ENCODE data around the gene EIF2AK3.

The EIF2AK3 gene

DNA sequence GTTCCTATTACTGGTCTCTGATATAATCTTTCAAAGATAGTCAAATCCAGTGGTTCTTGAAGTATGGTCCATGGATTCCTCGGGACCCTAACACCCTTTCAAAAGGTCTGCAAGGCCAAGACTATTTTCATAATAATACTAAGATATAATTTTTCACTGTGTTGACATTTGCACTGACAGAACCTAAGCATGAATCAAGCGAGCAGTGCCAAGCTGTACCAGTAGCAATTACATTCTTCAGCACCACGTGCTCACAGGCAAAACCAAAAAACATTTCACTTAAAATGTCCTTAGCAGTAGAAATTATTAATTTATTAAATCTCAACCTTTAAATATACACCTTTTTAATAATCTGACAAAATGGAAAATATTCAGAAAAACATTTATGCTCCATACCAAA lies 59.1 kb downstream of the EIF2AK3 start:
- no peak overlapping the region for H3K4me3 ChIP-seq (ENCODE audit: low read depth, low read length)
- TF ChIP-seq, protein P1, sequence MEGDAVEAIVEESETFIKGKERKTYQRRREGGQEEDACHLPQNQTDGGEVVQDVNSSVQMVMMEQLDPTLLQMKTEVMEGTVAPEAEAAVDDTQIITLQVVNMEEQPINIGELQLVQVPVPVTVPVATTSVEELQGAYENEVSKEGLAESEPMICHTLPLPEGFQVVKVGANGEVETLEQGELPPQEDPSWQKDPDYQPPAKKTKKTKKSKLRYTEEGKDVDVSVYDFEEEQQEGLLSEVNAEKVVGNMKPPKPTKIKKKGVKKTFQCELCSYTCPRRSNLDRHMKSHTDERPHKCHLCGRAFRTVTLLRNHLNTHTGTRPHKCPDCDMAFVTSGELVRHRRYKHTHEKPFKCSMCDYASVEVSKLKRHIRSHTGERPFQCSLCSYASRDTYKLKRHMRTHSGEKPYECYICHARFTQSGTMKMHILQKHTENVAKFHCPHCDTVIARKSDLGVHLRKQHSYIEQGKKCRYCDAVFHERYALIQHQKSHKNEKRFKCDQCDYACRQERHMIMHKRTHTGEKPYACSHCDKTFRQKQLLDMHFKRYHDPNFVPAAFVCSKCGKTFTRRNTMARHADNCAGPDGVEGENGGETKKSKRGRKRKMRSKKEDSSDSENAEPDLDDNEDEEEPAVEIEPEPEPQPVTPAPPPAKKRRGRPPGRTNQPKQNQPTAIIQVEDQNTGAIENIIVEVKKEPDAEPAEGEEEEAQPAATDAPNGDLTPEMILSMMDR (IDR thresholded peaks at IDR 0.05; ENCODE audit: low read depth, low read length, missing control alignments) = no peak
- no peak for DNase-seq (ENCODE audit: low read depth)

DNA sequence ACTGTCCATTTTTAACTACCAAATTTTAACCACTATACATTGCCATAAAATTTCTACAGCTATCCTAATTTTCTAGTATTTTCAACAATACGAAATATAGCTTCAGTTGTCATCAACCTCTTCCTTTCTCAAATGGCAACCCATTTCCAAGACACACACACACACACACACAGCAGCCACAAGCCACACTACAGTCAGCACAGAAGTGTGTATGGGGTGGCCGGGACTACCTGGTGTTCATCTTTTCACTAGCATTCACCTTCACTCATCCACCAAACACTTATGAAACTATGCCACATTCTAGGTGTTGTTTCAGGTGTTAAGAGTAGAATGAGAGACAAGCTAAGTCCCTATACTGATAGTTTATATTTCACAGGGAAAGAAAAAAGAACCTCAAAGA lies 62.9 kb downstream of the EIF2AK3 start:
- TF ChIP-seq, protein P1 (IDR thresholded peaks at IDR 0.05; ENCODE audit: low read depth, low read length, missing control alignments) = no peak
- DNase-seq (ENCODE audit: low read depth) = no peak
- H3K4me3 ChIP-seq (ENCODE audit: low read depth, low read length) = no peak overlapping the region

DNA sequence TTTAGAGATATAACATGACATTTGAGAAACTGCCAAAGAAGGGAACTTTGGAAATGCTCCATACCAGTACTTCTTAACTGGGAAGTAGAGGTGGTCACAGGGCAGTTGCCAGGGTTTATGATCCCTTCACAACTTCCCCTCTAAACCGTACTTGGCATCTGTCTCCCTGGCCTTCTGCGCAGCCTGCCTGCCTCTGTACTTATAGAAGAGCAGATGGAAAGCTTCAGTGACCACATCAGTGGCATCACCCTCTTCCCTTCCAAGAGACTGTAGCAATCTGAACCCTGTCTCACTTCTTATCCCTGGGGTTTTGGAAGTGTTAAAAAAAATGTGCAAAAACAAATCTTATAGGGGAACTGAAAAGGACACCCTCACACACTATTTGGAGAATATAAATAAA lies 64.1 kb downstream of the EIF2AK3 start:
- no peak overlapping the region for H3K4me3 ChIP-seq (ENCODE audit: low read depth, low read length)
- TF ChIP-seq, protein P1 (IDR thresholded peaks at IDR 0.05; ENCODE audit: low read depth, low read length, missing control alignments) = no peak
- no peak for DNase-seq (ENCODE audit: low read depth)

DNA sequence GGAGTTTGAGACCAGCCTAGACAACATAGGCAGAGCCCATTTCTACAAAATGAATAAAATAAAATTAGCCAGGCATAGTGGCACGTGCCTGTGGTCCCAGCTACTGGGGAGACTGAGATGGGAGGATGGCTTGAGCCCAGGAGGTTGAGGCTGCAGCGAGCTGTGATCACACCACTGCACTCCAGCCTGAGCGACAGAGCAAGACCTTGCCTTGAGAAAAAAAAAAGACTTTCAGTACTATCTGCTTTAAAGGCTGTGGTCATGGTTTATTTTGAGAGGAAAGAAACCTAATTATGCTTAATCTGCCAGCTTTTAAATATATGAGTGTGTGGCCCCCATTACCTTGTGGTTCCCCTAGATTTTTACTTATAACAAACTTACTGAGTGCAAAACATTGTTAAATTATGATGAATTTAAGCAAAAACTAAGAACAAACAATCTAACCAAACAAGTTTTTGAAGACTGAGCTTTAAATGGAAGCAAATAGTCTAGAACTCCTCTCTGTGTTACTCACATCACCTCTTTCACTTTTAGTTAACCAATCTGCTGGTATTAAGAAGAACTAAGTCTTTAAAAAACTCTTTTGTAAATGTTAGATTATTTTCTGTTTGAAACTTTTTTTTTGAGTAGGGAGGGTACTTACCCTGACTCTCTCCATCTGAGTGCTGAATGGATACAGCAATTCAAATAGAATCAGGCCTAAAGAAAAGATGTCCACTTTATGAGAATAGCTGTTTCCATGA lies 65.4 kb downstream of the EIF2AK3 start:
- peak; percentile 19 for DNase-seq (ENCODE audit: low read depth)
- TF ChIP-seq, protein P1 (IDR thresholded peaks at IDR 0.05; ENCODE audit: low read depth, low read length, missing control alignments) = no peak
- H3K4me3 ChIP-seq (ENCODE audit: low read depth, low read length) = no peak overlapping the region

DNA sequence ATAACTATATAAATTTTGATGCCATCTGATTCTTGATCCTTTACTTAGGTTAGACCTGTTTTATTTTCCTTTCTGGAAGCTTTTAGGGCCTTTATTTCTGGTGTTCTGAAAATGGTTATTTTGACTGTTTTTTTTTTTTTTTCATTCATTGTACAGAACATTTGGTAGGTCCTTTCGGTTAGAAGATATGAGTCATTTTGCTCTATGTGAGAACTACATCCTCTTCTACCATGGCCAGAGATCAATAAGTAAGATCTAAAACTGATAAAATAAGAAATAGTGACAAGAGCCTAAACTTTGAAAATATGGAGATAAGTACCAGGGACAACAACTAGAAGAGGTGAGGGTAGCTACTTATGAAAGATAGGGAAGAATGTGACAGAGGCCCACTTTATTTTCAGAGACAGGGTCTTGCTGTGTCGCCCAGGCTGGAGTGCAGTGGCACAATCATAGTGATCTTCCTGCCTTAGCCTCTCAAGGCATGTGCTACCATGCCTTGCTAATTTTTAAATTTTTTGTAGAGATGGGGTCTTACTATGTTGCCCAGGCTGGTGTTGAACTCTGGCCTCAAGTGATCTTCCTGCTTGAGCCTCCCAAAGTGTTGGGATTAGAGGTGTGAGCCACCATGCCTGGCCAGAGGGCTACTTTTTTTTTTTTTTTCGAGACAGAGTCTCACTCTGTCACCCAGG lies 66.5 kb downstream of the EIF2AK3 start:
- no peak overlapping the region for H3K4me3 ChIP-seq (ENCODE audit: low read depth, low read length)
- TF ChIP-seq, protein P1 (IDR thresholded peaks at IDR 0.05; ENCODE audit: low read depth, low read length, missing control alignments) = no peak

DNA sequence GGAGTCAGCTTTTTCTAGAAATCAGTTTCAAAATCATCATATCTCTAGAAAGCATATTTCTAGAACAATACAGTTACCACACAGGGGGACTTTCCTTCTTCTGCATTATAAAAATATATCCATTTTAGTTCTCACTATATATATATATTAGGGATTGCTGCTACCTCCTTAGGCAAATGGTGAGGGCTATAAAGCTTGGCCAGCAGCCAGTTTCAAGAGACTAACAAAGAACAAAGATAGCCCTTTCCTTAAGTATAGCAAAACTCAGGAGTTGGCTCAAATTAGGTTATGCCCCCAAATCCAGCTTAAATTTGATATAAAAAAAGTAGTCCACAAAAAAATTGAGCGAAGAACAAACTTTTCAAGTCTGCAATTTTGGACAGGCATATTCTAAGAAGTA lies 70.0 kb downstream of the EIF2AK3 start:
- DNase-seq (ENCODE audit: low read depth) = no peak
- TF ChIP-seq, protein P1 (IDR thresholded peaks at IDR 0.05; ENCODE audit: low read depth, low read length, missing control alignments) = no peak
- no peak overlapping the region for H3K4me3 ChIP-seq (ENCODE audit: low read depth, low read length)

More for the DNA sequence above, 66.5 kb downstream of the EIF2AK3 start:
- no peak for DNase-seq (ENCODE audit: low read depth)

Measured in GM12864 (cell line).